DND-41 (cell line): ENCODE results near the gene KLHL1.
A peak's percentile ranks its signal among the peaks of the same experiment; 100 is the strongest.

Experiments used
- ATAC-seq: fragments of 200-7000 bp; cut with Tn5 transposase; 3 replicates; pipeline ENCODE4 v1.9.1; 2021; ENCODE audit warnings: low read depth; ENCODE audit not compliant: insufficient read depth
- DNase-seq: peaks from one replicate; pipeline ENCODE4 v3.0.0-alpha.2; 2020
- H2AFZ ChIP-seq: 2 replicates; pipeline ENCODE4 v1.6.0; 2012; ENCODE audit warnings: low read depth, low read length
- H3K27ac ChIP-seq: 2 replicates; pipeline ENCODE4 v1.5.1; 2012; ENCODE audit warnings: low read length, inconsistent platforms
- H3K27me3 ChIP-seq: fragments of 200-600 bp; sonication (generic); 2 replicates; pipeline ENCODE4 v1.6.0; 2012; ENCODE audit warnings: low read length, mild to moderate bottlenecking, inconsistent platforms; ENCODE audit not compliant: insufficient read depth, poor library complexity
- H3K36me3 ChIP-seq: 2 replicates; pipeline ENCODE4 v1.5.1; 2012; ENCODE audit warnings: low read length, inconsistent platforms; ENCODE audit not compliant: insufficient read depth
- H3K4me1 ChIP-seq: 2 replicates; pipeline ENCODE4 v1.5.1; 2012; ENCODE audit warnings: mild to moderate bottlenecking, low read length; ENCODE audit not compliant: insufficient read depth
- H3K4me2 ChIP-seq: 2 replicates; pipeline ENCODE4 v1.6.0; 2012; ENCODE audit warnings: mild to moderate bottlenecking, moderate library complexity, low read length, inconsistent platforms; ENCODE audit not compliant: insufficient read depth
- H3K4me3 ChIP-seq, 2 experiments: fragments of 200-600 bp in 1 of 2; shearing (Covaris generic) in 1 of 2; 2 replicates each; pipeline ENCODE4 v1.5.1; 2012 to 2016; ENCODE audit warnings: inconsistent platforms in 2 of 2, low read length in 2 of 2, mild to moderate bottlenecking in 2 of 2, low read depth in 1 of 2, moderate library complexity in 1 of 2
- H3K79me2 ChIP-seq: 2 replicates; pipeline ENCODE4 v1.6.0; 2012; ENCODE audit warnings: low read length, inconsistent platforms; ENCODE audit not compliant: insufficient read depth
- H3K9ac ChIP-seq: 2 replicates; pipeline ENCODE4 v1.6.0; 2012; ENCODE audit warnings: low read depth, mild to moderate bottlenecking, inconsistent platforms, low read length, moderate library complexity
- H3K9me3 ChIP-seq: 2 replicates; pipeline ENCODE4 v1.5.1; 2012; ENCODE audit warnings: low read length, moderate library complexity, mild to moderate bottlenecking, inconsistent platforms; ENCODE audit not compliant: insufficient read depth, severe bottlenecking
- H4K20me1 ChIP-seq: 2 replicates; pipeline ENCODE4 v1.6.0; 2012; ENCODE audit warnings: low read length; ENCODE audit not compliant: insufficient read depth
- CTCF ChIP-seq: IDR thresholded peaks from 2 replicates; pipeline ENCODE4 v1.5.1; 2012; ENCODE audit warnings: borderline replicate concordance, low read length, moderate library complexity, mild to moderate bottlenecking; ENCODE audit not compliant: poor library complexity, severe bottlenecking; ENCODE audit errors: extremely low read depth
- EZH2 ChIP-seq: IDR thresholded peaks from 3 replicates; pipeline ENCODE4 v1.6.1; 2012; ENCODE audit warnings: borderline replicate concordance, low read depth, mild to moderate bottlenecking, moderate library complexity, low read length, inconsistent platforms; ENCODE audit not compliant: severe bottlenecking

KLHL1 gene

DNA sequence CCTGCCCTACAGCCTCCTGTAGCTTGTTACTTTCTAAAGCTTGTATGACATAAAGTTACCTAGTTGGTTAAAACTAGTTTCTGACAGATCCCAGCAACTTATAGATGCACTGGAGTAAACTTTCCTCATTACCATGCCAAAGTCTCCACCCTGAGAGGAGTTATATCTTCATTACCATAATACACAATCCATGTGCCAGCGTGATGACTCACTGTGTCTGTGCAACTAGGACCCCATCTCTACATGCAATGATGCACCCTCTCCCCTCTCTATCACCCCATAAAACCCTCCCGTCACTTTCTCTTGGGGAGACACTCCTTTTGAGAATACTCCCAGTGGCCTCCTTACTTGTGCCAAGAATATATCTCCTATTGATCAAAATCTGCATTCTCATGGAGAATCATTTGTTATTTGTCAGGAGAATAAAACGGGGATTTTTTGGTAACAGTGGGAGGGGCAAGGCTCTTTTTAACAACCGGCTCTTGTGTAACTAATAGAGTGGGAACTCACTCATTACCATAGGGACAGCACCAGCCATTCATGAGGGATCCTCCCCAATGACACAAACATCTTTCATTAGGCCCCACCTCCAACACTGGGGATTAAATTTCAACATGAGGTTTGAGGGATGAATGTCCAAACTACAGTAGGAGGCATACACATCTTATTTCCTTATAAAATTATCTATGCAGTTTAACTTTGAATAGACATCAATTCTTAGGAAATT, 235.8 kb downstream of the KLHL1 start:
- H2AFZ ChIP-seq, result no peak overlapping the region
- no peaks in the 10 kb centered on the region for H3K27me3 ChIP-seq
- TF ChIP-seq EZH2 (no peak), CTCF (no peak)
- H3K9ac ChIP-seq, result no peak overlapping the region
- DNase-seq (no peak), ATAC-seq (no peak)
- H4K20me1 ChIP-seq, result no peaks in the 10 kb centered on the region
- H3K36me3 ChIP-seq, result no peaks in the 10 kb centered on the region
- no peaks in the 10 kb centered on the region for H3K4me1 ChIP-seq
- no peak overlapping the region for H3K27ac ChIP-seq
- H3K79me2 ChIP-seq, result no peaks in the 10 kb centered on the region
- no peak overlapping the region for H3K4me2 ChIP-seq
- no peak overlapping the region for H3K4me3 ChIP-seq
- no peaks in the 10 kb centered on the region for H3K9me3 ChIP-seq

GRCh38 chr13:69866555-69866954, 241.7 kb downstream of the KLHL1 start:
- no peaks in the 10 kb centered on the region for H3K9me3 ChIP-seq
- no peaks in the 10 kb centered on the region for H3K4me1 ChIP-seq
- no peak overlapping the region for H3K4me2 ChIP-seq
- no peak overlapping the region for H2AFZ ChIP-seq
- no peak overlapping the region for H3K4me3 ChIP-seq
- DNase-seq, result no peak
- H3K9ac ChIP-seq, result no peak overlapping the region
- no peaks in the 10 kb centered on the region for H3K27me3 ChIP-seq
- ATAC-seq, result no peak
- no peaks in the 10 kb centered on the region for H3K79me2 ChIP-seq
- TF ChIP-seq CTCF (no peak), EZH2 (no peak)
- no peaks in the 10 kb centered on the region for H4K20me1 ChIP-seq
- no peak overlapping the region for H3K27ac ChIP-seq
- H3K36me3 ChIP-seq, result no peaks in the 10 kb centered on the region

- H3K27me3 ChIP-seq, result no peaks in the 10 kb centered on the region
Measured at GRCh38 chr13:69857183-69857821, 250.9 kb downstream of the KLHL1 start.

More at GRCh38 chr13:69857183-69857821, 250.9 kb downstream of the KLHL1 start:
- Histone ChIP-seq H3K9me3 (no peaks in the 10 kb centered on the region), H3K79me2 (no peaks in the 10 kb centered on the region), H3K27ac (no peak overlapping the region), H3K36me3 (no peaks in the 10 kb centered on the region), H4K20me1 (no peaks in the 10 kb centered on the region), H3K9ac (no peak overlapping the region), H3K4me3 (no peak overlapping the region), H2AFZ (no peak overlapping the region), H3K4me1 (no peaks in the 10 kb centered on the region), H3K4me2 (no peak overlapping the region)
- DNase-seq (no peak), ATAC-seq (peak; percentile 78)
- peak; percentile 75 for TF ChIP-seq CTCF
- no peak for TF ChIP-seq EZH2
